H9 (cell line): ENCODE measurements around the gene CNN3. TPM values are rescaled to one million over a fixed set of nuclear protein-coding genes. Genes with fewer than 3 reads are reported as not detected.

Experiments used
- DNase-seq: peaks from one replicate; pipeline ENCODE4 v3.0.0-alpha.2; 2017
- H2AFZ ChIP-seq: one replicate; pipeline ENCODE4 v1.6.1; 2013; ENCODE audit warnings: mild to moderate bottlenecking, low read length, control low read depth, moderate library complexity
- H2AK5ac ChIP-seq: 2 replicates; pipeline ENCODE4 v1.6.1; 2013; ENCODE audit warnings: low read length, control low read depth, mixed read lengths; ENCODE audit not compliant: insufficient read length
- H2BK120ac ChIP-seq: one replicate; pipeline ENCODE4 v1.6.1; 2013; ENCODE audit warnings: low read depth, mild to moderate bottlenecking, low read length, control low read depth, inconsistent platforms; ENCODE audit not compliant: poor library complexity, severe bottlenecking
- H2BK12ac ChIP-seq: 2 replicates; pipeline ENCODE4 v1.6.1; 2013; ENCODE audit warnings: low read length, control low read depth, mixed read lengths, low read depth; ENCODE audit not compliant: insufficient read length
- H2BK15ac ChIP-seq: 2 replicates; pipeline ENCODE4 v1.6.1; 2013; ENCODE audit warnings: low read depth, low read length, control low read depth
- H2BK20ac ChIP-seq: one replicate; pipeline ENCODE4 v1.6.1; 2013; ENCODE audit warnings: low read depth, mild to moderate bottlenecking, low read length, control low read depth, inconsistent platforms; ENCODE audit not compliant: poor library complexity, severe bottlenecking
- H2BK5ac ChIP-seq: 2 replicates; pipeline ENCODE4 v1.6.1; 2013; ENCODE audit warnings: low read length, control low read depth, mixed read lengths; ENCODE audit not compliant: insufficient read length
- H3K14ac ChIP-seq: 2 replicates; pipeline ENCODE4 v1.6.1; 2013; ENCODE audit warnings: low read length, control low read depth; ENCODE audit not compliant: insufficient read depth
- H3K18ac ChIP-seq: 2 replicates; pipeline ENCODE4 v1.6.1; 2013; ENCODE audit warnings: low read depth, mild to moderate bottlenecking, mixed read lengths, low read length, control low read depth; ENCODE audit not compliant: insufficient read length
- H3K23ac ChIP-seq: 2 replicates; pipeline ENCODE4 v1.6.1; 2013; ENCODE audit warnings: low read length, control low read depth, mixed read lengths, low read depth; ENCODE audit not compliant: insufficient read length
- H3K23me2 ChIP-seq: 2 replicates; pipeline ENCODE4 v1.6.1; 2013; ENCODE audit warnings: low read depth, mild to moderate bottlenecking, mixed read lengths, low read length, control low read depth; ENCODE audit not compliant: insufficient read length, poor library complexity, severe bottlenecking
- H3K27ac ChIP-seq: 2 replicates; pipeline ENCODE4 v1.5.1; 2013; ENCODE audit warnings: low read length, control low read depth, mixed read lengths, low read depth; ENCODE audit not compliant: insufficient read length
- H3K27me3 ChIP-seq: 2 replicates; pipeline ENCODE4 v1.6.1; 2013; ENCODE audit warnings: low read length, control low read depth, inconsistent platforms; ENCODE audit not compliant: insufficient read depth
- H3K4ac ChIP-seq: 2 replicates; pipeline ENCODE4 v1.6.1; 2013; ENCODE audit warnings: low read depth, mild to moderate bottlenecking, control low read depth, inconsistent platforms, low read length, moderate library complexity
- H3K4me1 ChIP-seq: 2 replicates; pipeline ENCODE4 v1.6.1; 2013; ENCODE audit warnings: low read length, control low read depth, inconsistent platforms; ENCODE audit not compliant: insufficient read depth
- H3K4me2 ChIP-seq: 2 replicates; pipeline ENCODE4 v1.6.1; 2013; ENCODE audit warnings: low read length, control low read depth, mixed read lengths; ENCODE audit not compliant: insufficient read length, insufficient read depth
- H3K56ac ChIP-seq: 2 replicates; pipeline ENCODE4 v1.6.1; 2013; ENCODE audit warnings: low read depth, mild to moderate bottlenecking, mixed read lengths, low read length, control low read depth; ENCODE audit not compliant: insufficient read length
- H3K79me1 ChIP-seq: 2 replicates; pipeline ENCODE4 v1.6.1; 2013; ENCODE audit warnings: low read depth, mild to moderate bottlenecking, moderate library complexity, low read length, control low read depth, inconsistent platforms; ENCODE audit not compliant: insufficient read depth, poor library complexity, severe bottlenecking
- H3K79me2 ChIP-seq: 2 replicates; pipeline ENCODE4 v1.6.1; 2013; ENCODE audit warnings: low read length, control low read depth, inconsistent platforms; ENCODE audit not compliant: insufficient read depth
- H3K9ac ChIP-seq: 2 replicates; pipeline ENCODE4 v1.6.1; 2013; ENCODE audit warnings: low read length, control low read depth, mixed read lengths; ENCODE audit not compliant: insufficient read length; ENCODE audit errors: extremely low read depth
- H3K9me3 ChIP-seq: one replicate; pipeline ENCODE4 v1.6.1; 2013; ENCODE audit warnings: low read depth, low read length, inconsistent platforms; ENCODE audit not compliant: control insufficient read depth
- H3T11ph ChIP-seq: one replicate; pipeline ENCODE4 v1.6.1; 2013; ENCODE audit warnings: mild to moderate bottlenecking, low read length, control low read depth, inconsistent platforms
- H4K20me1 ChIP-seq: one replicate; pipeline ENCODE4 v1.6.1; 2013; ENCODE audit not compliant: control insufficient read depth, insufficient read length, insufficient read depth
- H4K5ac ChIP-seq: 2 replicates; pipeline ENCODE4 v1.6.1; 2013; ENCODE audit warnings: low read depth, mild to moderate bottlenecking, mixed read lengths, low read length, control low read depth; ENCODE audit not compliant: insufficient read length
- H4K8ac ChIP-seq: replicated peaks from 2 replicates; pipeline ENCODE4 v1.6.1; 2013; ENCODE audit warnings: low read length, control low read depth, mixed read lengths, low read depth; ENCODE audit not compliant: insufficient read length
- H4K91ac ChIP-seq: 2 replicates; pipeline ENCODE4 v1.6.1; 2013; ENCODE audit warnings: low read depth, mild to moderate bottlenecking, moderate library complexity, mixed read lengths, low read length, control low read depth; ENCODE audit not compliant: insufficient read length
- H3K27ac Mint-ChIP-seq, 3 experiments: 2 replicates in 2 of 3; 3 replicates in 1 of 3; pipeline ENCODE4 v1.8.0; 2020 to 2021; ENCODE audit warnings: mixed read lengths in 3 of 3, mild to moderate bottlenecking in 1 of 3, moderate library complexity in 1 of 3
- H3K27me3 Mint-ChIP-seq: 2 replicates; pipeline ENCODE4 v1.8.0; 2021; ENCODE audit warnings: low read depth, mild to moderate bottlenecking, moderate library complexity, mixed read lengths
- H3K36me3 Mint-ChIP-seq, 3 experiments: 2 replicates in 2 of 3; 3 replicates in 1 of 3; pipeline ENCODE4 v1.8.0; 2020 to 2021; ENCODE audit warnings: low read depth in 3 of 3, mixed read lengths in 3 of 3; ENCODE audit not compliant: insufficient read depth in 1 of 3
- H3K4me1 Mint-ChIP-seq, 2 experiments: 2 replicates each; pipeline ENCODE4 v1.8.0; 2020; ENCODE audit warnings: mixed read lengths in 2 of 2
- H3K4me3 Mint-ChIP-seq, 2 experiments: 2 replicates in 1 of 2; 3 replicates in 1 of 2; pipeline ENCODE4 v1.8.0; 2020 to 2021; ENCODE audit warnings: mild to moderate bottlenecking in 2 of 2, mixed read lengths in 2 of 2, moderate library complexity in 1 of 2
- H3K9me3 Mint-ChIP-seq, 2 experiments: 2 replicates in 1 of 2; 3 replicates in 1 of 2; pipeline ENCODE4 v1.8.0; 2020; ENCODE audit warnings: mild to moderate bottlenecking in 2 of 2, mixed read lengths in 2 of 2, moderate library complexity in 1 of 2
- CTCF ChIP-seq: fragments of 200-600 bp; sonication (generic); conservative IDR thresholded peaks from 3 replicates; pipeline ENCODE4 v1.8.0; 2021; ENCODE audit warnings: antibody characterized with exemption, mild to moderate bottlenecking
- WGBS: extraction: QIAGEN DNeasy Blood & Tissue Kit; methylation state at CpG from one replicate; pipeline ENCODE4 v1.1.7; 2013; ENCODE audit warnings: missing lambda C conversion rate, low lambda C conversion rate, mixed read lengths; ENCODE audit not compliant: insufficient read length; ENCODE audit errors: extremely low coverage; 5-methylcytosine and 5-hydroxymethylcytosine counted together
- total RNA-seq: library from RNA; stranded (reverse); gene quantifications from 2 replicates; pipeline ENCODE4 v1.2.1, GENCODE V29; 2021

CNN3 gene
- total RNA-seq, 1 experiment from 2014 or later: 279 TPM

DNA sequence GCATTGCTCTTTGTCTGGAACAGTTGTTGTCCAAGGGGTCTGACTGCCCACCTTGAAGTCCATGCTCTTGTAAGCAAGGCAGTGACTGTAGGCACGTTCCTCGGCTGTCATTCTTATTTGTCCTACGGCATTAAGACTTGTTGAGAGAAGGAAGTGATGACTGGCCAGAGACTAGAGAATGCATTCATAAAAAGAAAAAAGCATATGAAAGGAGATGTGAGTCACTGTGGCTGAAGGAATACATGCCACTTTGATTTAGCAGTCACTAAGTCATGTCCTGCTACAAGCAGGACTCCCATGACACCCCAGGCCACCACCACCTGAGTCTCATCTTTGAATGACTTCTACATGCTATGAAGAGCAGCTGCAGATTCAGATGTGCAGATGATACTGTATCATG is 50.5 kb downstream of the CNN3 start:
- TF ChIP-seq CTCF: no peak
- H3K27ac Mint-ChIP-seq: no peak overlapping the region
- no peak overlapping the region for H3K27ac ChIP-seq

More for the DNA sequence above, 50.5 kb downstream of the CNN3 start:
- Histone ChIP-seq H2BK5ac (no peak overlapping the region), H4K5ac (no peak overlapping the region), H3K14ac (no peak overlapping the region), H4K8ac (no peak overlapping the region), H3K4me1 (no peaks in the 10 kb centered on the region), H2AFZ (no peak overlapping the region), H3K23ac (no peak overlapping the region), H2BK12ac (no peak overlapping the region), H3K79me1 (no peaks in the 10 kb centered on the region), H3K4me2 (no peak overlapping the region), H2BK20ac (no peak overlapping the region), H3K23me2 (no peaks in the 10 kb centered on the region), H3K9ac (no peak overlapping the region), H4K20me1 (no peaks in the 10 kb centered on the region), H3K27me3 (no peaks in the 10 kb centered on the region), H3K4ac (no peak overlapping the region), H2AK5ac (no peak overlapping the region), H2BK15ac (no peak overlapping the region), H2BK120ac (no peak overlapping the region), H3K79me2 (no peaks in the 10 kb centered on the region), H3K9me3 (no peaks in the 10 kb centered on the region), H3K18ac (no peak overlapping the region), H4K91ac (no peak overlapping the region), H3K56ac (no peak overlapping the region), H3T11ph (no peak overlapping the region)
- H3K4me3 Mint-ChIP-seq: no peak overlapping the region
- H3K4me1 Mint-ChIP-seq: no peaks in the 10 kb centered on the region; a peak in 1 of 4 replicates
- H3K36me3 Mint-ChIP-seq: peaks cover 0 to 7% (median 5%) of the 10 kb centered on the region in 3 experiments; a peak in 2 of 7 replicates
- WGBS: no CpG with 5 or more reads among the region's 3 CpGs
- peaks cover 0 to 3% of the 10 kb centered on the region in 2 experiments; a peak in 1 of 5 replicates for H3K9me3 Mint-ChIP-seq
- H3K27me3 Mint-ChIP-seq: peaks cover 4% of the 10 kb centered on the region
- no peak for DNase-seq
